ENCODE measurements around the gene MPI.

DNA sequence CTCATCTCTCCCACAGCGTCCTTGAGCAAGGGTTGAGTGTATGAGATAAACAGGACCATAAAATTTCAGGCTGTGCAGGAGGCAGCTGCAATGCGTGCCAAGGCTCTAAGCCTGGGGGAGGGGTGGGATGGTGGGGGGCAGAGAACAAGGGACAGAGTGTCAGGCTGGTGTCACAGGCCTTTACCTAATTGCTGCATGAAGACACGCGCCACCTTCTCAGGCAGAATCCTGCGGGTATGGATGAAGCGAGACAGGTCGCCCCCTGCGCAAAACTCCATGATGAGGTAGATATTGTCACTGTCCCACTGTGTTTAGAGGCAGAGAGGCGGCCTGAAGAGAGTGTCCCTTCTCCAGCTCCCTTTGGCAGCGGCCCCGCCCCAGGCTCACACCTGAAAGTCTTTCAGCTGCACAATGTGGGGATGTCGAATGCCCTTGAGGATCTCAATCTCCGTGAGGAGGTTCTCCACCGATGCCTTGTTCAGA, 47.9 kb upstream of the MPI start:
- TF ChIP-seq, protein P1, sequence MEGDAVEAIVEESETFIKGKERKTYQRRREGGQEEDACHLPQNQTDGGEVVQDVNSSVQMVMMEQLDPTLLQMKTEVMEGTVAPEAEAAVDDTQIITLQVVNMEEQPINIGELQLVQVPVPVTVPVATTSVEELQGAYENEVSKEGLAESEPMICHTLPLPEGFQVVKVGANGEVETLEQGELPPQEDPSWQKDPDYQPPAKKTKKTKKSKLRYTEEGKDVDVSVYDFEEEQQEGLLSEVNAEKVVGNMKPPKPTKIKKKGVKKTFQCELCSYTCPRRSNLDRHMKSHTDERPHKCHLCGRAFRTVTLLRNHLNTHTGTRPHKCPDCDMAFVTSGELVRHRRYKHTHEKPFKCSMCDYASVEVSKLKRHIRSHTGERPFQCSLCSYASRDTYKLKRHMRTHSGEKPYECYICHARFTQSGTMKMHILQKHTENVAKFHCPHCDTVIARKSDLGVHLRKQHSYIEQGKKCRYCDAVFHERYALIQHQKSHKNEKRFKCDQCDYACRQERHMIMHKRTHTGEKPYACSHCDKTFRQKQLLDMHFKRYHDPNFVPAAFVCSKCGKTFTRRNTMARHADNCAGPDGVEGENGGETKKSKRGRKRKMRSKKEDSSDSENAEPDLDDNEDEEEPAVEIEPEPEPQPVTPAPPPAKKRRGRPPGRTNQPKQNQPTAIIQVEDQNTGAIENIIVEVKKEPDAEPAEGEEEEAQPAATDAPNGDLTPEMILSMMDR (conservative IDR thresholded peaks at IDR 0.05 in 1 of 2, IDR thresholded peaks at IDR 0.05 in 1 of 2; ENCODE audit: low read depth in 1 of 2, low read length in 2 of 2): no peak
- TF ChIP-seq EZH2 (IDR thresholded peaks at IDR 0.05; ENCODE audit: low read length, missing control alignments): no peak
